ENCODE results near the gene TERF2IP. TPM values are rescaled to one million over a fixed set of nuclear protein-coding genes. Genes with fewer than 3 reads are reported as not detected.

The TERF2IP gene
- polyA plus RNA-seq, 1 donor from 2014 or later: 752 TPM

- Histone ChIP-seq H3K36me3 (ENCODE audit: insufficient read depth, low read length) (no peaks in the 10 kb centered on the region), H4K20me1 (ENCODE audit: insufficient read depth) (no peaks in the 10 kb centered on the region), H3K9me2 (ENCODE audit: insufficient read depth, low read length) (no peaks in the 10 kb centered on the region), H3K4me3 (ENCODE audit: low read length) (no peak overlapping the region), H3K9ac (ENCODE audit: low read length) (no peak overlapping the region), H3K27ac (ENCODE audit: low read length) (no peak overlapping the region), H3F3A (ENCODE audit: insufficient read depth, low read length, poor library complexity, severe bottlenecking) (no peaks in the 10 kb centered on the region), H3K27me3 (ENCODE audit: insufficient read depth, low read depth, low read length) (no peaks in the 10 kb centered on the region), H3K9me3 (ENCODE audit: low read length) (no peaks in the 10 kb centered on the region), H2AFZ (ENCODE audit: low read depth, low read length) (no peak overlapping the region), H3K79me2 (replicated peaks; ENCODE audit: insufficient read depth, low read length) (no peaks in the 10 kb centered on the region), H3K4me2 (ENCODE audit: low read length) (no peak overlapping the region)
- TF ChIP-seq CTCF (IDR thresholded peaks at IDR 0.05; ENCODE audit: poor library complexity, severe bottlenecking) (no peak), RAD21 (conservative IDR thresholded peaks at IDR 0.05) (no peak), EZH2 (IDR thresholded peaks at IDR 0.05; ENCODE audit: borderline replicate concordance, insufficient read depth, low read length, poor library complexity, severe bottlenecking) (no peak), POLR2AphosphoS5 (IDR thresholded peaks at IDR 0.05) (no peak), REST (IDR thresholded peaks at IDR 0.05; ENCODE audit: borderline replicate concordance) (no peak), SMC3 (conservative IDR thresholded peaks at IDR 0.05; ENCODE audit: poor library complexity) (no peak), EP300 (conservative IDR thresholded peaks at IDR 0.05; ENCODE audit: poor library complexity, severe bottlenecking) (no peak), TAF1 (IDR thresholded peaks at IDR 0.05; ENCODE audit: low read depth) (no peak), MXI1 (conservative IDR thresholded peaks at IDR 0.05; ENCODE audit: poor library complexity, severe bottlenecking) (no peak)
Observed at GRCh38 chr16:75667503-75667902, 19.9 kb downstream of the TERF2IP start.

GRCh38 chr16:75676909-75677308 lies 29.3 kb downstream of the TERF2IP start, which contains the start of gene CPHXL2:
TSS of gene CPHXL2 (minus strand) at chr16:75677009. CDS start at chr16:75676999, 10 bp downstream.
- TF ChIP-seq EZH2 (IDR thresholded peaks at IDR 0.05; ENCODE audit: borderline replicate concordance, insufficient read depth, low read length, poor library complexity, severe bottlenecking) (no peak), SMC3 (conservative IDR thresholded peaks at IDR 0.05; ENCODE audit: poor library complexity) (no peak), CTCF (IDR thresholded peaks at IDR 0.05; ENCODE audit: poor library complexity, severe bottlenecking) (no peak), TAF1 (IDR thresholded peaks at IDR 0.05; ENCODE audit: low read depth) (no peak), RAD21 (conservative IDR thresholded peaks at IDR 0.05) (no peak), MXI1 (conservative IDR thresholded peaks at IDR 0.05; ENCODE audit: poor library complexity, severe bottlenecking) (no peak), POLR2AphosphoS5 (IDR thresholded peaks at IDR 0.05) (no peak), REST (IDR thresholded peaks at IDR 0.05; ENCODE audit: borderline replicate concordance) (no peak), EP300 (conservative IDR thresholded peaks at IDR 0.05; ENCODE audit: poor library complexity, severe bottlenecking) (no peak)
- Histone ChIP-seq H3K27ac (ENCODE audit: low read length) (no peak within 1 kb of the TSS), H4K20me1 (ENCODE audit: insufficient read depth) (no peaks in the 10 kb centered on the region), H3K9ac (ENCODE audit: low read length) (no peak within 1 kb of the TSS), H2AFZ (ENCODE audit: low read depth, low read length) (no peak within 1 kb of the TSS), H3K27me3 (ENCODE audit: insufficient read depth, low read depth, low read length) (no peaks in the 10 kb centered on the region), H3F3A (ENCODE audit: insufficient read depth, low read length, poor library complexity, severe bottlenecking) (no peaks in the 10 kb centered on the region), H3K4me3 (ENCODE audit: low read length) (no peak within 1 kb of the TSS), H3K9me2 (ENCODE audit: insufficient read depth, low read length) (no peaks in the 10 kb centered on the region), H3K36me3 (ENCODE audit: insufficient read depth, low read length) (no peaks in the 10 kb centered on the region), H3K79me2 (replicated peaks; ENCODE audit: insufficient read depth, low read length) (no peaks in the 10 kb centered on the region), H3K4me2 (ENCODE audit: low read length) (no peak within 1 kb of the TSS), H3K9me3 (ENCODE audit: low read length) (no peaks in the 10 kb centered on the region)

All from neural cell (in vitro differentiated cells).